ENCODE data around the gene HOOK1. TPM values are rescaled to one million over a fixed set of nuclear protein-coding genes. Genes with fewer than 3 reads are reported as not detected.

The HOOK1 gene
- total and polyA plus RNA-seq, 2 of the 13 experiments (the other 11 are each of a cell fraction or from before 2014, with no cell fraction given), result 11.3 to 24.2 TPM

DNA sequence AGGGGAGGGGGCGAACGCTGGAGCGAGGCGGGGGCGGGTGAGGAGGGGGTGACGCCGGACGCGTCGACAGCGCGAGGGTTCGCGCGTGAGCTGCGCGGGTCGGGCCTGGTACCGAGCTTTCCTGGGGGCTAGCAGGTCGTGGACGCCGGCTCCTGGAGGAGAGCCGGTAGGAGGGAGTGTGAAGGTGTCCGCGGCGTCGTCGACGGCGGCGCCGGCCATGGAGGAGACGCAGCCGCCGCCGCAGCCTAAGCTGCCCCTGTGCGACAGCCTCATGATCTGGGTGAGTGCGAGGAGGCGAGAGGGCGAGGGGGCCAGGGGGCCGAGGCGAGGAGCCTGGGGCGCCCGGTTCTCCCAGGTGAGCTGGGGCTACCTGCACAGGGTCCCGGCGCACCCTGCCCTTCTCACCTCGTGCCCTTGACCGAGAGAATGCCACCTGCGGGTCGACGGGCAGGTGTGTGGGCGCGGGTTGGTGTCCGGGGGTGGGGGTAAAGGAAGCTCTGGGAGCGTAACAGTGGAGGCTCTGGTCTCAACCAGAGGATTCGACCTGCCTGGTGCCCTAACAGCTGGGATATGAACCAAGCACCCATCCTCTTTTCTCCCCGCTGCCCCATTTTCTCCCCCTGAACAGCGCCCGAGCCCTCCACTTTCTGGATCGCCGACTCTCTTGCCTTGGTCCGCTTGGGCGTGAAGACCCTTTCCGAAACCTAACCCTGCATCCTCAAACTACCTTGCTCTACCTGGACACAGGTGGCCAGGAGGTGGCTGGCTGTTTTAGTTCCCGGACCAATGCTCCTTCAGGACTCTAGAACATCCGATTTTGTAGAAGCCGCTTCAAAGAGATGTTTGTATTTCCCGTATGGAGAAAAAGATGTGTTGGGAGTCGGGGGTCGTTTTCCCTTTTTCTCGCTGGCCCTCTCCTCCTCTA lies at the start of gene HOOK1 (continued):
- TF ChIP-seq, protein P1, sequence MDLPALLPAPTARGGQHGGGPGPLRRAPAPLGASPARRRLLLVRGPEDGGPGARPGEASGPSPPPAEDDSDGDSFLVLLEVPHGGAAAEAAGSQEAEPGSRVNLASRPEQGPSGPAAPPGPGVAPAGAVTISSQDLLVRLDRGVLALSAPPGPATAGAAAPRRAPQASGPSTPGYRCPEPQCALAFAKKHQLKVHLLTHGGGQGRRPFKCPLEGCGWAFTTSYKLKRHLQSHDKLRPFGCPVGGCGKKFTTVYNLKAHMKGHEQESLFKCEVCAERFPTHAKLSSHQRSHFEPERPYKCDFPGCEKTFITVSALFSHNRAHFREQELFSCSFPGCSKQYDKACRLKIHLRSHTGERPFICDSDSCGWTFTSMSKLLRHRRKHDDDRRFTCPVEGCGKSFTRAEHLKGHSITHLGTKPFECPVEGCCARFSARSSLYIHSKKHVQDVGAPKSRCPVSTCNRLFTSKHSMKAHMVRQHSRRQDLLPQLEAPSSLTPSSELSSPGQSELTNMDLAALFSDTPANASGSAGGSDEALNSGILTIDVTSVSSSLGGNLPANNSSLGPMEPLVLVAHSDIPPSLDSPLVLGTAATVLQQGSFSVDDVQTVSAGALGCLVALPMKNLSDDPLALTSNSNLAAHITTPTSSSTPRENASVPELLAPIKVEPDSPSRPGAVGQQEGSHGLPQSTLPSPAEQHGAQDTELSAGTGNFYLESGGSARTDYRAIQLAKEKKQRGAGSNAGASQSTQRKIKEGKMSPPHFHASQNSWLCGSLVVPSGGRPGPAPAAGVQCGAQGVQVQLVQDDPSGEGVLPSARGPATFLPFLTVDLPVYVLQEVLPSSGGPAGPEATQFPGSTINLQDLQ (CRISPR knock-in tag; IDR thresholded peaks at IDR 0.05), result 0 out of 2 replicates have a peak, but pooled peaks have one; percentile 46
- TF ChIP-seq RFXAP (CRISPR knock-in tag; IDR thresholded peaks at IDR 0.05; ENCODE audit: borderline replicate concordance) (no peak), PRDM4 (CRISPR knock-in tag; IDR thresholded peaks at IDR 0.05; ENCODE audit: borderline replicate concordance) (no peak), TEAD2 (CRISPR knock-in tag; IDR thresholded peaks at IDR 0.05) (no peak), CCAR2 (optimal IDR thresholded peaks at IDR 0.05; ENCODE audit: low read depth, low read length) (no peak), HINFP (CRISPR knock-in tag; IDR thresholded peaks at IDR 0.05; ENCODE audit: low read depth) (0 out of 2 replicates have a peak, but pooled peaks have one; percentile 28), ZIK1 (CRISPR knock-in tag; IDR thresholded peaks at IDR 0.05; ENCODE audit: borderline replicate concordance, low read depth) (0 out of 2 replicates have a peak, but pooled peaks have one; percentile 25), RARG (CRISPR knock-in tag; IDR thresholded peaks at IDR 0.05; ENCODE audit: low read depth) (no peak), SP5 (CRISPR knock-in tag; IDR thresholded peaks at IDR 0.05; ENCODE audit: borderline replicate concordance, low read depth) (no peak), TAF15 (IDR thresholded peaks at IDR 0.05; ENCODE audit: low read depth, low read length, poor library complexity, severe bottlenecking) (no peak)
- TF ChIP-seq, protein P2, sequence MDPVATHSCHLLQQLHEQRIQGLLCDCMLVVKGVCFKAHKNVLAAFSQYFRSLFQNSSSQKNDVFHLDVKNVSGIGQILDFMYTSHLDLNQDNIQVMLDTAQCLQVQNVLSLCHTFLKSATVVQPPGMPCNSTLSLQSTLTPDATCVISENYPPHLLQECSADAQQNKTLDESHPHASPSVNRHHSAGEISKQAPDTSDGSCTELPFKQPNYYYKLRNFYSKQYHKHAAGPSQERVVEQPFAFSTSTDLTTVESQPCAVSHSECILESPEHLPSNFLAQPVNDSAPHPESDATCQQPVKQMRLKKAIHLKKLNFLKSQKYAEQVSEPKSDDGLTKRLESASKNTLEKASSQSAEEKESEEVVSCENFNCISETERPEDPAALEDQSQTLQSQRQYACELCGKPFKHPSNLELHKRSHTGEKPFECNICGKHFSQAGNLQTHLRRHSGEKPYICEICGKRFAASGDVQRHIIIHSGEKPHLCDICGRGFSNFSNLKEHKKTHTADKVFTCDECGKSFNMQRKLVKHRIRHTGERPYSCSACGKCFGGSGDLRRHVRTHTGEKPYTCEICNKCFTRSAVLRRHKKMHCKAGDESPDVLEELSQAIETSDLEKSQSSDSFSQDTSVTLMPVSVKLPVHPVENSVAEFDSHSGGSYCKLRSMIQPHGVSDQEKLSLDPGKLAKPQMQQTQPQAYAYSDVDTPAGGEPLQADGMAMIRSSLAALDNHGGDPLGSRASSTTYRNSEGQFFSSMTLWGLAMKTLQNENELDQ (CRISPR knock-in tag; IDR thresholded peaks at IDR 0.05; ENCODE audit: borderline replicate concordance), result no peak
- TF ChIP-seq, protein P3, sequence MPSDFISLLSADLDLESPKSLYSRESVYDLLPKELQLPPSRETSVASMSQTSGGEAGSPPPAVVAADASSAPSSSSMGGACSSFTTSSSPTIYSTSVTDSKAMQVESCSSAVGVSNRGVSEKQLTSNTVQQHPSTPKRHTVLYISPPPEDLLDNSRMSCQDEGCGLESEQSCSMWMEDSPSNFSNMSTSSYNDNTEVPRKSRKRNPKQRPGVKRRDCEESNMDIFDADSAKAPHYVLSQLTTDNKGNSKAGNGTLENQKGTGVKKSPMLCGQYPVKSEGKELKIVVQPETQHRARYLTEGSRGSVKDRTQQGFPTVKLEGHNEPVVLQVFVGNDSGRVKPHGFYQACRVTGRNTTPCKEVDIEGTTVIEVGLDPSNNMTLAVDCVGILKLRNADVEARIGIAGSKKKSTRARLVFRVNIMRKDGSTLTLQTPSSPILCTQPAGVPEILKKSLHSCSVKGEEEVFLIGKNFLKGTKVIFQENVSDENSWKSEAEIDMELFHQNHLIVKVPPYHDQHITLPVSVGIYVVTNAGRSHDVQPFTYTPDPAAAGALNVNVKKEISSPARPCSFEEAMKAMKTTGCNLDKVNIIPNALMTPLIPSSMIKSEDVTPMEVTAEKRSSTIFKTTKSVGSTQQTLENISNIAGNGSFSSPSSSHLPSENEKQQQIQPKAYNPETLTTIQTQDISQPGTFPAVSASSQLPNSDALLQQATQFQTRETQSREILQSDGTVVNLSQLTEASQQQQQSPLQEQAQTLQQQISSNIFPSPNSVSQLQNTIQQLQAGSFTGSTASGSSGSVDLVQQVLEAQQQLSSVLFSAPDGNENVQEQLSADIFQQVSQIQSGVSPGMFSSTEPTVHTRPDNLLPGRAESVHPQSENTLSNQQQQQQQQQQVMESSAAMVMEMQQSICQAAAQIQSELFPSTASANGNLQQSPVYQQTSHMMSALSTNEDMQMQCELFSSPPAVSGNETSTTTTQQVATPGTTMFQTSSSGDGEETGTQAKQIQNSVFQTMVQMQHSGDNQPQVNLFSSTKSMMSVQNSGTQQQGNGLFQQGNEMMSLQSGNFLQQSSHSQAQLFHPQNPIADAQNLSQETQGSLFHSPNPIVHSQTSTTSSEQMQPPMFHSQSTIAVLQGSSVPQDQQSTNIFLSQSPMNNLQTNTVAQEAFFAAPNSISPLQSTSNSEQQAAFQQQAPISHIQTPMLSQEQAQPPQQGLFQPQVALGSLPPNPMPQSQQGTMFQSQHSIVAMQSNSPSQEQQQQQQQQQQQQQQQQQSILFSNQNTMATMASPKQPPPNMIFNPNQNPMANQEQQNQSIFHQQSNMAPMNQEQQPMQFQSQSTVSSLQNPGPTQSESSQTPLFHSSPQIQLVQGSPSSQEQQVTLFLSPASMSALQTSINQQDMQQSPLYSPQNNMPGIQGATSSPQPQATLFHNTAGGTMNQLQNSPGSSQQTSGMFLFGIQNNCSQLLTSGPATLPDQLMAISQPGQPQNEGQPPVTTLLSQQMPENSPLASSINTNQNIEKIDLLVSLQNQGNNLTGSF (CRISPR knock-in tag; IDR thresholded peaks at IDR 0.05), result no peak

All from HepG2 (cell line).